Measurements from ENCODE around the gene DDR2.

DDR2 gene

GRCh38 chr1:162680419-162681121, 48.3 kb downstream of the DDR2 start:
- no peak overlapping the region for H3K9ac ChIP-seq (ENCODE audit: insufficient read length)
- DNase-seq (ENCODE audit: low read depth, low spot score) = no peak
- TF ChIP-seq EZH2 (IDR thresholded peaks at IDR 0.05) (no peak), FOXP2 (optimal IDR thresholded peaks at IDR 0.05; ENCODE audit: control extremely low read depth, extremely low read length, insufficient read depth) (no peak), POLR2AphosphoS5 (IDR thresholded peaks at IDR 0.05; ENCODE audit: borderline replicate concordance, low read depth, low read length) (no peak)
- H3K4me3 ChIP-seq = no peak overlapping the region
- no peak overlapping the region for H3K27ac ChIP-seq
- no peaks in the 10 kb centered on the region for H3K9me3 ChIP-seq (ENCODE audit: low read depth, low read length)
- H3K36me3 ChIP-seq (ENCODE audit: insufficient read depth, low read length) = peaks cover 69% of the 10 kb centered on the region

GRCh38 chr1:162681122-162681436, 48.8 kb downstream of the DDR2 start:
- peaks cover 71% of the 10 kb centered on the region for H3K36me3 ChIP-seq (ENCODE audit: insufficient read depth, low read length)
- DNase-seq (ENCODE audit: low read depth, low spot score) = no peak
- no peak overlapping the region for H3K4me3 ChIP-seq
- H3K9ac ChIP-seq (ENCODE audit: insufficient read length) = no peak overlapping the region
- H3K9me3 ChIP-seq (ENCODE audit: low read depth, low read length) = no peaks in the 10 kb centered on the region
- TF ChIP-seq FOXP2 (optimal IDR thresholded peaks at IDR 0.05; ENCODE audit: control extremely low read depth, extremely low read length, insufficient read depth) (no peak), POLR2AphosphoS5 (IDR thresholded peaks at IDR 0.05; ENCODE audit: borderline replicate concordance, low read depth, low read length) (no peak), EZH2 (IDR thresholded peaks at IDR 0.05) (no peak)
- no peak overlapping the region for H3K27ac ChIP-seq

DNA sequence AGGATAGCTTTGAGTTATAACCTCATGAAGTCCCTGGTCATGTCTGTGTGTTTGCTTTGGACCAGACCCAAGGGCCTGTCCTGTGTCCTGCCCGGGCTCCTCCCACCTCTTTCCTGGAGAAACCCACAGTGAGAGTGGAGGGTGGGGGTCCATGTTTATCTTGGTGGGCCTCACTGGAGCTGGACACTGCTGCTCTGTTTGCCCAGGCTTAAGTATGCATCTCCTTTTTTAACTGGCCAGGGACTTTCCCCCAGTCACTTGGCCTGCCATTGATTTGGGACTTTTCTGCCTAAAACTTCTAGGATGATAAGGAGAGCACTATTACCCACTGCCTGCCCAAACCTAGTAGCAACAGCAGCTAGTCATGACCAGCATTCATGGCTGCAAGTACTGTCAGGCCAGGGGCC, 49.8 kb downstream of the DDR2 start:
- no peak for DNase-seq (ENCODE audit: low read depth, low spot score)
- no peaks in the 10 kb centered on the region for H3K9me3 ChIP-seq (ENCODE audit: low read depth, low read length)
- no peak overlapping the region; the same call in 1 of the 2 replicates for H3K27ac ChIP-seq
- H3K4me3 ChIP-seq = no peak overlapping the region
- TF ChIP-seq EZH2 (IDR thresholded peaks at IDR 0.05) = no peak
- TF ChIP-seq POLR2AphosphoS5 (IDR thresholded peaks at IDR 0.05; ENCODE audit: borderline replicate concordance, low read depth, low read length) = no peak
- no peak for TF ChIP-seq FOXP2 (optimal IDR thresholded peaks at IDR 0.05; ENCODE audit: control extremely low read depth, extremely low read length, insufficient read depth)
- no peak overlapping the region for H3K9ac ChIP-seq (ENCODE audit: insufficient read length)
- H3K36me3 ChIP-seq (ENCODE audit: insufficient read depth, low read length) = peaks cover 68% of the 10 kb centered on the region

DNA sequence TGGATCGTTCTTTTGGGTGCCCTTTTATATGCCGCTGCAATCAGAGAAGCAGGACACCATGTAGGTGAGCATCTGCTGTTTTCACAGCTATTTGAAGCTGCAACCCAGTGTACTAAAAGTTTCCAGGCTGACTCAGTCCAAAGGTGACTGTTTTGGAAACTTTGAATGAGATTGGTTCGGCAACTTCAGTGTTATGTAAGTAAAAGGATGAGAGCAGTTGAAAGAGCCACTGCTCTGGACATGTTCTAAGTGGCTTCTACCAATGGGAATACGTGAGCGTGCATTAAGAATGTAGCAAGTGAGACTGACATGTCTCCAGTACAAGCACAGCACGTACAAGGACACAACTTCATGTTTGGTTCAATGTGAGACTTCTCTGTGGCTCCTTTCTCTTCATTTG, 55.6 kb downstream of the DDR2 start:
- Histone ChIP-seq H3K36me3 (ENCODE audit: insufficient read depth, low read length) (peaks cover 59% of the 10 kb centered on the region), H3K27ac (no peak overlapping the region), H3K9ac (ENCODE audit: insufficient read length) (no peak overlapping the region), H3K4me3 (no peak overlapping the region), H3K9me3 (ENCODE audit: low read depth, low read length) (no peaks in the 10 kb centered on the region)
- no peak for DNase-seq (ENCODE audit: low read depth, low spot score)
- TF ChIP-seq EZH2 (IDR thresholded peaks at IDR 0.05) (no peak), FOXP2 (optimal IDR thresholded peaks at IDR 0.05; ENCODE audit: control extremely low read depth, extremely low read length, insufficient read depth) (no peak), POLR2AphosphoS5 (IDR thresholded peaks at IDR 0.05; ENCODE audit: borderline replicate concordance, low read depth, low read length) (no peak)

GRCh38 chr1:162688521-162688920, 56.3 kb downstream of the DDR2 start:
- no peak for TF ChIP-seq FOXP2 (optimal IDR thresholded peaks at IDR 0.05; ENCODE audit: control extremely low read depth, extremely low read length, insufficient read depth)
- no peak for TF ChIP-seq EZH2 (IDR thresholded peaks at IDR 0.05)
- no peak for TF ChIP-seq POLR2AphosphoS5 (IDR thresholded peaks at IDR 0.05; ENCODE audit: borderline replicate concordance, low read depth, low read length)
- DNase-seq (ENCODE audit: low read depth, low spot score) = no peak
- peaks cover 57% of the 10 kb centered on the region for H3K36me3 ChIP-seq (ENCODE audit: insufficient read depth, low read length)
- no peak overlapping the region for H3K4me3 ChIP-seq
- 0 out of 2 replicates have a peak overlapping the region, but pooled peaks have one; percentile 20 for H3K27ac ChIP-seq
- no peak overlapping the region for H3K9ac ChIP-seq (ENCODE audit: insufficient read length)
- no peaks in the 10 kb centered on the region for H3K9me3 ChIP-seq (ENCODE audit: low read depth, low read length)

- DNase-seq (ENCODE audit: low read depth, low spot score) = no peak
Measured at GRCh38 chr1:162688931-162689330, 56.7 kb downstream of the DDR2 start.

DNA sequence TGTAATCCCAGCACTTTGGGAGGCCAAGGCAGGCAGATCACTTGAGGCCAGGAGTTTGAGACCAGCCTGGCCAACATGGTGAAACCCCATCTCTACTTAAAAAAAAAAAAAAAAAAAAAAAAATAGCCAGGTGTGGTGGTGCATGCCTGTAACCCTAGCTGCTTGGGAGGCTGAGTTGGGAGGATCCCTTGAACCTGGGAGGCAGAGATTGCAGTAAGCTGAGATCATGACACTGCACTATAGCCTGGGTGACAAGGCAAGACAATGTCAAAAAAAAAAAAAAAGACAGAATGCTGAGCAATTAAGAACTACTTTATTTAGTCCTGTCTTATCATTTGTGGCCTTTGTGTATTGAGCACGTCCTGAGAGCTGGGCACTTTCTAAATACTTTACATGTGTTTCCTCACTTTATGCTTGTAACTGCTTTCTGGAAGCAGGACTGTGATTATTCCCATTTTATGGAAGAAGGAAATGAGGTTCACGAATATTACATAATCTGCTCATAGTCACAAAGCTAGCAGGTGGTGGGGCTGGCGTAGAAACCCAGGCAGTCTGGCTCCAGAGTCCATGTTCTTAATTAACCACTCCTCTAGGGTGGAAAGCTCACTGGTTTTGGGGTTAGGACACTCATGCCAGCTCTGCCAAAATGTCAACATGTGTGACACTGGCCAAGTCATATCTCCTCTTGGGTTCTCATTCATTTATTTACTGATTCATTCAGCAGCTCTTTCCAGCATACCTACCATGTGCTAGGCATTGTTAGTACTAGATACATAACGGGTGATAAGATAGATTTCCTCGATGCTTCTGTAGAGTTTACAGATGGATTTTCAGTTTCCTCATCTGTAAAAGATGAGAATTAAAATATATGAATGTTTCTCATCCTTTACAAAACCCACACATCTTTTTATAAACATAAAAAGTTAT, 57.7 kb downstream of the DDR2 start:
- Histone ChIP-seq H3K27ac (peak overlapping the region; percentile 87), H3K4me3 (peak overlapping the region; percentile 29; the same call in 1 of the 2 replicates), H3K9ac (ENCODE audit: insufficient read length) (peak overlapping the region; percentile 19), H3K36me3 (ENCODE audit: insufficient read depth, low read length) (peaks cover 53% of the 10 kb centered on the region), H3K9me3 (ENCODE audit: low read depth, low read length) (no peaks in the 10 kb centered on the region)
- DNase-seq (ENCODE audit: low read depth, low spot score) = no peak
- TF ChIP-seq FOXP2 (optimal IDR thresholded peaks at IDR 0.05; ENCODE audit: control extremely low read depth, extremely low read length, insufficient read depth) (no peak), POLR2AphosphoS5 (IDR thresholded peaks at IDR 0.05; ENCODE audit: borderline replicate concordance, low read depth, low read length) (no peak), EZH2 (IDR thresholded peaks at IDR 0.05) (no peak)

More at GRCh38 chr1:162688931-162689330, 56.7 kb downstream of the DDR2 start:
- peaks cover 54% of the 10 kb centered on the region for H3K36me3 ChIP-seq (ENCODE audit: insufficient read depth, low read length)
- TF ChIP-seq POLR2AphosphoS5 (IDR thresholded peaks at IDR 0.05; ENCODE audit: borderline replicate concordance, low read depth, low read length) (no peak), EZH2 (IDR thresholded peaks at IDR 0.05) (no peak), FOXP2 (optimal IDR thresholded peaks at IDR 0.05; ENCODE audit: control extremely low read depth, extremely low read length, insufficient read depth) (no peak)
- H3K9ac ChIP-seq (ENCODE audit: insufficient read length) = no peak overlapping the region
- H3K4me3 ChIP-seq = no peak overlapping the region
- no peaks in the 10 kb centered on the region for H3K9me3 ChIP-seq (ENCODE audit: low read depth, low read length)
- H3K27ac ChIP-seq = peak overlapping the region; percentile 56
